Stomach (tissue), 9 donors: ENCODE data around the gene FCRL4. TPM values are rescaled to one million over a fixed set of nuclear protein-coding genes. Genes with fewer than 3 reads are reported as not detected.

Experiments used
- DNase-seq, 2 donors: peaks; one replicate each; pipeline versions ENCODE4 v3.0.0 to v3.0.0-alpha.2; 2013 to 2019
- H3K27ac ChIP-seq, 5 donors: fragments of 200-600 bp in 4 of 5; sonication (generic) in 4 of 5; one replicate each; pipeline ENCODE4 v1.5.1; 2013 to 2019; ENCODE audit warnings: mild to moderate bottlenecking in 1 of 5, moderate library complexity in 1 of 5
- H3K27me3 ChIP-seq, 3 donors: fragments of 200-600 bp; sonication (generic); one replicate each; pipeline ENCODE4 v1.5.1; 2017 to 2019; ENCODE audit warnings: mixed run types in 1 of 3
- H3K36me3 ChIP-seq, 4 donors: fragments of 200-600 bp; sonication (generic); 1 replicate in 3 of 4; 2 replicates in 1 of 4; pipeline ENCODE4 v1.5.1; 2016 to 2019
- H3K4me1 ChIP-seq, 4 donors: fragments of 200-600 bp; sonication (generic); one replicate each; pipeline ENCODE4 v1.5.1; 2016 to 2019
- H3K4me3 ChIP-seq, 4 donors: fragments of 200-600 bp; sonication (generic) in 3 of 4; one replicate each; pipeline ENCODE4 v1.5.1; 2016 to 2019; ENCODE audit warnings: mild to moderate bottlenecking in 1 of 4
- H3K9me3 ChIP-seq, 4 donors: fragments of 200-600 bp; sonication (generic); one replicate each; pipeline ENCODE4 v1.5.1; 2016 to 2019
- CTCF ChIP-seq, 7 experiments: fragments of 450-650 bp in 4 of 7; fragments of 200-600 bp in 3 of 7; sonication (generic) in 3 of 7; IDR thresholded peaks; one replicate each; pipeline ENCODE4 v1.5.1; 2016 to 2019; ENCODE audit warnings: antibody characterized with exemption in 7 of 7, control low read depth in 2 of 7, mild to moderate bottlenecking in 1 of 7
- EP300 ChIP-seq: sonication (generic); formaldehyde crosslinking; IDR thresholded peaks from one replicate; pipeline ENCODE4 v1.6.1; 2017; ENCODE audit warnings: antibody characterized with exemption
- POLR2A ChIP-seq, 4 donors: fragments of 450-650 bp; IDR thresholded peaks; one replicate each; pipeline ENCODE4 v1.6.1; 2016; ENCODE audit warnings: antibody characterized with exemption in 4 of 4, control low read depth in 2 of 4, mild to moderate bottlenecking in 1 of 4, moderate library complexity in 1 of 4
- POLR2AphosphoS5 ChIP-seq, 3 donors: sonication (generic); formaldehyde crosslinking; IDR thresholded peaks; one replicate each; pipeline ENCODE4 v1.6.1; 2016; ENCODE audit warnings: antibody characterized with exemption in 3 of 3
- WGBS, 5 donors: extraction: QIAGEN DNeasy Blood & Tissue Kit in 3 of 5; methylation state at CpG; one replicate each; pipeline versions ENCODE4 v1.1.5 to v1.1.7; 2013 to 2018; 5-methylcytosine and 5-hydroxymethylcytosine counted together
- intact Hi-C: fragments of 100-400 bp; cut with DNase I; formaldehyde crosslinking; loops from one replicate; pipeline ENCODE4 v1.15.1; 2023; ENCODE audit warnings: low total_unique reads
- polyA plus RNA-seq, 3 donors: library from polyadenylated mRNA; stranded (reverse); fragments of 200-250 nt; gene quantifications; one replicate each; pipeline ENCODE4 v1.2.3, GENCODE V29; 2013
- total RNA-seq, 5 donors: library from RNA; depleted of rRNA; stranded (reverse); fragments of >200 nt; gene quantifications; one replicate each; pipeline versions ENCODE4 v1.1.0 to v1.2.3, GENCODE V29; 2014 to 2016
- donor health status: healthy with polysubstance abuse.
- donor health status: Bipolar disorder and iron deficiency.
- donor health status: healthy.

FCRL4 gene
- total and polyA plus RNA-seq, 8 donors: 0.15 TPM; not detected in 7

GRCh38 chr1:157575744-157576143 lies 22.1 kb downstream of the FCRL4 start:
- Histone ChIP-seq H3K27me3 (peaks cover 0 to 9% (median 0%) of the 10 kb centered on the region in 3 donors), H3K4me3 (no peak overlapping the region), H3K4me1 (no peaks in the 10 kb centered on the region), H3K9me3 (no peaks in the 10 kb centered on the region), H3K27ac (no peak overlapping the region), H3K36me3 (no peaks in the 10 kb centered on the region)
- no peak for DNase-seq
- 86 to 91% (median 89%) methylated on average over 2 of the region's 2 CpGs for WGBS, 5 donors
- intact Hi-C loops: no loop called here
- TF ChIP-seq POLR2AphosphoS5 (IDR thresholded peaks at IDR 0.05) (no peak), CTCF (IDR thresholded peaks at IDR 0.05) (no peak), POLR2A (IDR thresholded peaks at IDR 0.05) (no peak), EP300 (no peak)

- intact Hi-C loops: no loop called here
- Histone ChIP-seq H3K4me3 (no peak overlapping the region), H3K36me3 (no peaks in the 10 kb centered on the region), H3K27ac (no peak overlapping the region), H3K4me1 (no peaks in the 10 kb centered on the region), H3K9me3 (no peaks in the 10 kb centered on the region), H3K27me3 (peaks cover 0 to 9% (median 0%) of the 10 kb centered on the region in 3 donors)
- 68 to 79% (median 75%) methylated on average over 1 of the region's 1 CpG for WGBS, 5 donors
- no peak for TF ChIP-seq POLR2AphosphoS5 (IDR thresholded peaks at IDR 0.05)
- no peak for TF ChIP-seq EP300
- no peak for TF ChIP-seq CTCF (IDR thresholded peaks at IDR 0.05)
- TF ChIP-seq POLR2A (IDR thresholded peaks at IDR 0.05): no peak
- no peak for DNase-seq
These were observed 23.0 kb downstream of the FCRL4 start for GRCh38 chr1:157574836-157575235.

GRCh38 chr1:157566484-157567300 lies 31.2 kb downstream of the FCRL4 start:
- 70 to 77% (median 74%) methylated on average over 14 of the region's 14 CpGs for WGBS, 5 donors
- intact Hi-C loops: no loop called here
- Histone ChIP-seq H3K27me3 (peaks cover 0 to 7% (median 0%) of the 10 kb centered on the region in 3 donors), H3K36me3 (no peaks in the 10 kb centered on the region), H3K4me1 (no peaks in the 10 kb centered on the region), H3K4me3 (no peak overlapping the region), H3K9me3 (no peaks in the 10 kb centered on the region), H3K27ac (no peak overlapping the region)
- peak in 1 of 2 donors; percentile 16 for DNase-seq
- TF ChIP-seq CTCF (IDR thresholded peaks at IDR 0.05) (no peak), POLR2AphosphoS5 (IDR thresholded peaks at IDR 0.05) (no peak)

- no peak overlapping the region for H3K27ac ChIP-seq
- WGBS, 5 donors: 29 to 42% (median 37%) methylated on average over 2 of the region's 2 CpGs
- peaks cover 0 to 7% (median 0%) of the 10 kb centered on the region in 3 donors for H3K27me3 ChIP-seq
- intact Hi-C loops: no loop called here
- no peak for DNase-seq
- H3K36me3 ChIP-seq: no peaks in the 10 kb centered on the region
- no peaks in the 10 kb centered on the region for H3K4me1 ChIP-seq
- no peak for TF ChIP-seq CTCF (IDR thresholded peaks at IDR 0.05)
- no peak for TF ChIP-seq POLR2AphosphoS5 (IDR thresholded peaks at IDR 0.05)
- no peaks in the 10 kb centered on the region for H3K9me3 ChIP-seq
- H3K4me3 ChIP-seq: no peak overlapping the region
These were observed 35.4 kb downstream of the FCRL4 start for GRCh38 chr1:157562515-157562914.
